Neural progenitor cell (in vitro differentiated cells): ENCODE results near the gene BPIFB2. TPM values are rescaled to one million over a fixed set of nuclear protein-coding genes. Genes with fewer than 3 reads are reported as not detected.

Source experiments
- DNase-seq: peaks from one replicate; pipeline ENCODE4 v3.0.0-alpha.2; 2016; ENCODE audit warnings: low spot score
- H2AFZ ChIP-seq: fragments of 200-600 bp; sonication (generic); replicated peaks from 2 replicates; pipeline ENCODE4 v1.6.1; 2016; ENCODE audit warnings: antibody characterized with exemption
- H3F3A ChIP-seq: fragments of 200-600 bp; sonication (generic); 2 replicates; pipeline ENCODE4 v1.6.1; 2016; ENCODE audit warnings: antibody characterized with exemption, low read depth
- H3K27ac ChIP-seq: fragments of 200-600 bp; sonication (generic); 2 replicates; pipeline ENCODE4 v1.5.1; 2016; ENCODE audit warnings: mild to moderate bottlenecking
- H3K27me3 ChIP-seq: fragments of 200-600 bp; sonication (generic); 2 replicates; pipeline ENCODE4 v1.6.1; 2016; ENCODE audit warnings: mild to moderate bottlenecking, moderate library complexity
- H3K36me3 ChIP-seq: fragments of 200-600 bp; sonication (generic); 2 replicates; pipeline ENCODE4 v1.5.1; 2016
- H3K4me1 ChIP-seq: fragments of 200-600 bp; sonication (generic); 2 replicates; pipeline ENCODE4 v1.6.1; 2016; ENCODE audit warnings: mixed run types
- H3K4me2 ChIP-seq: fragments of 200-600 bp; sonication (generic); 2 replicates; pipeline ENCODE4 v1.6.1; 2016
- H3K4me3 ChIP-seq: fragments of 200-600 bp; sonication (generic); 2 replicates; pipeline ENCODE4 v1.5.1; 2016
- H3K79me2 ChIP-seq: fragments of 200-600 bp; sonication (generic); 2 replicates; pipeline ENCODE4 v1.6.1; 2016; ENCODE audit warnings: low read depth
- H3K9ac ChIP-seq: fragments of 200-600 bp; sonication (generic); 2 replicates; pipeline ENCODE4 v1.6.1; 2016
- H3K9me3 ChIP-seq: fragments of 200-600 bp; sonication (generic); 2 replicates; pipeline ENCODE4 v1.5.1; 2016; ENCODE audit warnings: low read depth
- H4K20me1 ChIP-seq: fragments of 200-600 bp; sonication (generic); 2 replicates; pipeline ENCODE4 v1.6.1; 2016; ENCODE audit warnings: low read depth
- H3K27ac Mint-ChIP-seq: 3 replicates; pipeline ENCODE4 v1.8.0; 2021; ENCODE audit warnings: mixed read lengths
- H3K27me3 Mint-ChIP-seq: 2 replicates; pipeline ENCODE4 v1.8.0; 2022; ENCODE audit warnings: low read depth, mild to moderate bottlenecking, inconsistent platforms, moderate library complexity, mixed read lengths; ENCODE audit not compliant: insufficient read depth
- H3K36me3 Mint-ChIP-seq: 3 replicates; pipeline ENCODE4 v1.8.0; 2021; ENCODE audit warnings: mixed read lengths
- H3K4me1 Mint-ChIP-seq: 3 replicates; pipeline ENCODE4 v1.8.0; 2021; ENCODE audit warnings: mixed read lengths
- H3K4me3 Mint-ChIP-seq: 3 replicates; pipeline ENCODE4 v1.8.0; 2021; ENCODE audit warnings: mild to moderate bottlenecking, moderate library complexity, mixed read lengths
- H3K9me3 Mint-ChIP-seq: 3 replicates; pipeline ENCODE4 v1.8.0; 2020; ENCODE audit warnings: mixed read lengths
- CTCF ChIP-seq: fragments of 200-600 bp; sonication (generic); IDR thresholded peaks from 2 replicates; pipeline ENCODE4 v1.5.1; 2017; ENCODE audit warnings: antibody characterized with exemption, mild to moderate bottlenecking
- EZH2 ChIP-seq: fragments of 200-600 bp; sonication (generic); IDR thresholded peaks from 2 replicates; pipeline ENCODE4 v1.6.1; 2017; ENCODE audit warnings: antibody characterized with exemption, mild to moderate bottlenecking, moderate library complexity
- EZH2phosphoT487 ChIP-seq: fragments of 200-600 bp; sonication (generic); IDR thresholded peaks from 2 replicates; pipeline ENCODE4 v1.6.1; 2017; ENCODE audit warnings: antibody characterized with exemption
- total RNA-seq: library from RNA; depleted of rRNA; stranded (reverse); fragments of >200 nt; gene quantifications from 2 replicates; pipeline ENCODE4 v1.2.3, GENCODE V29; 2015; ENCODE audit warnings: low replicate concordance

BPIFB2 gene
- total RNA-seq, 1 donor from 2014 or later: not detected

- H3K36me3 Mint-ChIP-seq: no peaks in the 10 kb centered on the region
- H3K4me1 Mint-ChIP-seq: no peaks in the 10 kb centered on the region
- no peak overlapping the region for H3K4me3 Mint-ChIP-seq
These were observed 20.6 kb downstream of the BPIFB2 start for GRCh38 chr20:33027769-33028751.

DNA sequence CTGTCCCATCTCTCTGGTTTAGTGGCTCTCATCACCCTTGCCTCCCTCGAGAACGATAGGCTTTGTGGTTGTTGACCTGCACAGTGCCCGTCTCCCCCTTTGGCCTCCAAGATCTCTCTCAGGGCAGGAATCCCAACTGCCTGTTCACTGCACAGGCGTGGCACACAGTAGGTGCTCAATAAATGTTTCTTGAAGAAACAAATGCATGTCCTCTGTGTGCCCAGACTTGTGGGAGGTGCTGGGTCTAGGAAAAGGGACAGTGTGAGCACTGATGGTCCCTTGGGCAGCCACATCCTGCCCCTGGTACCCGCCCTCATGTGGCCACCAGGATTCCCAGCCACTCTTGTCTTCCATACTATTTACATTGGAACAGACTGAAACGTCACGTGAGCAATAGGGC, 21.4 kb downstream of the BPIFB2 start:
- no peaks in the 10 kb centered on the region for H3K9me3 Mint-ChIP-seq
- no peak overlapping the region for H2AFZ ChIP-seq
- H3K4me3 ChIP-seq: no peak overlapping the region
- H3K4me3 Mint-ChIP-seq: no peak overlapping the region
- no peak for TF ChIP-seq EZH2phosphoT487
- TF ChIP-seq CTCF: no peak
- no peak for TF ChIP-seq EZH2
- no peaks in the 10 kb centered on the region for H3K36me3 ChIP-seq
- no peaks in the 10 kb centered on the region for H3K36me3 Mint-ChIP-seq
- DNase-seq: no peak
- H3K4me1 Mint-ChIP-seq: no peaks in the 10 kb centered on the region
- H3K9me3 ChIP-seq: no peaks in the 10 kb centered on the region
- H3K9ac ChIP-seq: no peak overlapping the region
- H3K27me3 Mint-ChIP-seq: peaks cover 4% of the 10 kb centered on the region
- no peaks in the 10 kb centered on the region for H3K79me2 ChIP-seq
- H3K4me2 ChIP-seq: no peak overlapping the region
- H3F3A ChIP-seq: no peaks in the 10 kb centered on the region
- H3K27ac ChIP-seq: no peak overlapping the region
- H3K27me3 ChIP-seq: peaks cover 19% of the 10 kb centered on the region
- H4K20me1 ChIP-seq: no peaks in the 10 kb centered on the region
- no peaks in the 10 kb centered on the region for H3K4me1 ChIP-seq
- H3K27ac Mint-ChIP-seq: no peak overlapping the region

More at GRCh38 chr20:33027769-33028751, 20.6 kb downstream of the BPIFB2 start:
- Histone ChIP-seq H3K4me3 (no peak overlapping the region), H3K79me2 (no peaks in the 10 kb centered on the region), H3K27ac (no peak overlapping the region), H3K36me3 (no peaks in the 10 kb centered on the region), H3K27me3 (peaks cover 24% of the 10 kb centered on the region), H2AFZ (no peak overlapping the region), H4K20me1 (no peaks in the 10 kb centered on the region), H3K4me2 (no peak overlapping the region), H3F3A (no peaks in the 10 kb centered on the region), H3K4me1 (no peaks in the 10 kb centered on the region), H3K9ac (no peak overlapping the region), H3K9me3 (no peaks in the 10 kb centered on the region)
- no peak for DNase-seq
- no peak for TF ChIP-seq EZH2phosphoT487
- no peak for TF ChIP-seq EZH2
- no peak for TF ChIP-seq CTCF
- Mint-ChIP-seq H3K27me3 (peaks cover 4% of the 10 kb centered on the region), H3K9me3 (no peaks in the 10 kb centered on the region), H3K27ac (no peak overlapping the region)

GRCh38 chr20:33030076-33030475, 22.6 kb downstream of the BPIFB2 start:
- DNase-seq: no peak
- TF ChIP-seq EZH2phosphoT487 (no peak), CTCF (no peak), EZH2 (no peak)
- Histone ChIP-seq H3K4me2 (no peak overlapping the region), H3F3A (no peaks in the 10 kb centered on the region), H3K4me1 (no peaks in the 10 kb centered on the region), H3K9me3 (no peaks in the 10 kb centered on the region), H3K27ac (no peak overlapping the region), H3K27me3 (peaks cover 7% of the 10 kb centered on the region), H3K36me3 (no peaks in the 10 kb centered on the region), H3K79me2 (no peaks in the 10 kb centered on the region), H2AFZ (no peak overlapping the region), H4K20me1 (no peaks in the 10 kb centered on the region), H3K4me3 (no peak overlapping the region), H3K9ac (no peak overlapping the region)
- no peak overlapping the region for H3K27ac Mint-ChIP-seq
- H3K27me3 Mint-ChIP-seq: peaks cover 5% of the 10 kb centered on the region
- H3K36me3 Mint-ChIP-seq: no peaks in the 10 kb centered on the region
- H3K9me3 Mint-ChIP-seq: no peaks in the 10 kb centered on the region
- H3K4me3 Mint-ChIP-seq: no peak overlapping the region
- no peaks in the 10 kb centered on the region for H3K4me1 Mint-ChIP-seq
